ENCODE measurements around the gene IL1RAPL1. TPM values are rescaled to one million over a fixed set of nuclear protein-coding genes. Genes with fewer than 3 reads are reported as not detected.

The IL1RAPL1 gene
- total RNA-seq, 1 experiment from 2014 or later = 2.9 TPM

DNA sequence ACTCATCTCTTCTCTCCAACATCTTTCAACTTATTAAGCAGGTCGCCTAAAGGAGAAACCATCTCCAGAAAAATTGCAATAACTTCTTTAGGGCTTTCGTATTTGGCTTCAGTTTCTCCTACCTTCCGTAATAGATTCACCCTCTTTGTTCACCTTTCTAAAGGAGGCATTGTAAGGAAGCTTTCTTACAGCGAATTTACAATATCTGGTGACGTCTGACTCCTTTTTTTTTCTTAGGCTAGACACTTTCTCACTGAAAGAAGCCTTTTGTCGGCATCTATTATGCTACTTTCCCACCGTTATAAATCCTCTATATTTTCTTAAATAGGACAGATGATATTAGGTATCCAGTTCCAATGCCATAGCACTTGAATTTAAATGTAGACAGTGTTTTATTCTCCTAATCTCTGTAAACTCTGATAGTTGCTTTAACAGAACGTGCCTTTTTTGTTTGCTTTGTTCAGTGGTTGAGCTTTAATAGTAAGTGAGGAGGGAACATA, 302.4 kb downstream of the IL1RAPL1 start:
- Histone ChIP-seq H3K4me3 (ENCODE audit: insufficient read depth, low read depth, low read length) (no peak overlapping the region), H3K27me3 (ENCODE audit: control insufficient read depth, insufficient read depth, low read length) (no peaks in the 10 kb centered on the region)
- DNase-seq = no peak

DNA sequence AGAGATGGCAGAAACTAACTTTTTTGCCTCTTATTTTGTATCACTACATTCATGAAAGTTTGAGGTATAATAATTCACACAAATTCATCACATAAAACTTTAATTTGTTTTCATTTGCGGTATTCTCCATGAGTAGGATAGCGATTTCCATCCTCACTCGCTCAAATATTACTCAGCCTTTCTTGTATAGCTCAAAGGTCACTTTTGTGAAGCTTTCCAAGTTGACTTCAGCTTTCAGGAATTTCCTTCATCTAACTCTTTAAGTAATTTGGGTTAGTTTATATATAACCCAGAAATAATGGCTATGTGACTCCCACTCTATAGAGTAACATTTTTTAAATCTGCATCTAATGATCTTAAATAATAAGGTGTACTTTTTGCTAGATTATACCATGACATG, 314.4 kb downstream of the IL1RAPL1 start:
- Histone ChIP-seq H3K4me3 (ENCODE audit: insufficient read depth, low read depth, low read length) (no peak overlapping the region), H3K27me3 (ENCODE audit: control insufficient read depth, insufficient read depth, low read length) (no peaks in the 10 kb centered on the region), H3K36me3 (replicated peaks; ENCODE audit: control insufficient read depth, insufficient read depth, low read length) (no peaks in the 10 kb centered on the region)
- DNase-seq = no peak

More for the DNA sequence above, 302.4 kb downstream of the IL1RAPL1 start:
- H3K36me3 ChIP-seq (replicated peaks; ENCODE audit: control insufficient read depth, insufficient read depth, low read length) = no peaks in the 10 kb centered on the region

DNA sequence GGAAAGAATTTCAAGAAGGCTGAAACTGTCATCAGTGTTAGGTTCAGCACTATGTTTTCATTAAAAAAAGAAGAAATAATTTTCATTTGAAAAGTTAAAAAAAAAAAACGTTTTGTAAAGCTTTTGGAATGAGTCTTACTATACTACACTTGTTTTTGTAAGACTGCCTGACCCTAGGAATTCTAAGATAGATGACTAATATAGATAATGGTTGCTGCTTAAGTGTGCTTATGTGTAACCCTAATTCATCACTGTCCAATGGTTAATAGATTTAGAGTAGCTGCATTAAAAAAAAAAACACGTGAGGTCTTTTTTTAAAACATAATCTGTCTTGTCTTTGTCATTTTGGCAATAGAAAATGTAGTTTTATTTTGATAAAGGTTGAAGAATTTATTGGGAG, 323.2 kb downstream of the IL1RAPL1 start:
- no peaks in the 10 kb centered on the region for H3K27me3 ChIP-seq (ENCODE audit: control insufficient read depth, insufficient read depth, low read length)
- H3K36me3 ChIP-seq (replicated peaks; ENCODE audit: control insufficient read depth, insufficient read depth, low read length) = no peaks in the 10 kb centered on the region
- H3K4me3 ChIP-seq (ENCODE audit: insufficient read depth, low read depth, low read length) = no peak overlapping the region
- DNase-seq = no peak

DNA sequence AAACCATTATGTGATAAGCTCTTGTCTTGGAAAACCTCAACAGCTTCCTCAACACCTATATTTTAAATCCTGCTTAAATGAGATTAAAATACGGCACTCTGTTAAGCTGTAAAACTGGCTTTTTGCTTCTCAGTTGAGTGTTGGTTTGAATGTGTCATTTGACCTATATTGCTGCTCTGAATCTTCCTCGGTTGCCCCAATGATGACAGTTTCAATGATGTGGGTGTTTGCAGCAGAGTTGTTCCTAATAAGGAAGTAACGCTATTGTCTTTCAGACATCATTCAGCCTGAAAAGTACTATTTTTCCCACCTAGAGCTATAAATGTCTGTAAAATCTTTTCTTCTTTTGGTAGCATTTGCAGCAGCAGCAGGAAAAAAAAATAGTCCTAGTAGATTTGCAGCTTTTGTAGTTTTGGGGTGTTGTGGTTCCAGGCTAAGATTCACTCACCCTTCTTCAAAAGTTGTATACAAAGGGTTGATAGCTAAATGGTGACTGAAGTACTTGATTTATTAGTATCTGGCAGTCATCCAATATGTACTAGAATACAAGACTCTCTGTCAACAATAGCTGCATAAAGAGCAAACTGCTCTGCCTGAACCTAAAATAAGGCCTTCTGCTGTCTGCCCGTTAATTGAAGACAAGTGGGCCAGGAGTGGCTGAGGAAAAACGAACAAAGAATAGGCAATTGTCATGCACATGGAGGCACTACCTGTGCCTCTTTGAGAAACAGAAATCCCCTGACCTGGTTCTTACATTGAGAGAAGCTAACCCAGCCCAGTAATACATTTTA, 333.1 kb downstream of the IL1RAPL1 start:
- no peaks in the 10 kb centered on the region for H3K27me3 ChIP-seq (ENCODE audit: control insufficient read depth, insufficient read depth, low read length)
- H3K4me3 ChIP-seq (ENCODE audit: insufficient read depth, low read depth, low read length) = no peak overlapping the region
- H3K36me3 ChIP-seq (replicated peaks; ENCODE audit: control insufficient read depth, insufficient read depth, low read length) = no peaks in the 10 kb centered on the region
- DNase-seq = peak; percentile 10

- DNase-seq = no peak
- Histone ChIP-seq H3K27me3 (ENCODE audit: control insufficient read depth, insufficient read depth, low read length) (no peaks in the 10 kb centered on the region), H3K4me3 (ENCODE audit: insufficient read depth, low read depth, low read length) (no peak overlapping the region), H3K36me3 (replicated peaks; ENCODE audit: control insufficient read depth, insufficient read depth, low read length) (no peaks in the 10 kb centered on the region)
Measured at GRCh38 chrX:28922106-28922505, 334.9 kb downstream of the IL1RAPL1 start.

DNA sequence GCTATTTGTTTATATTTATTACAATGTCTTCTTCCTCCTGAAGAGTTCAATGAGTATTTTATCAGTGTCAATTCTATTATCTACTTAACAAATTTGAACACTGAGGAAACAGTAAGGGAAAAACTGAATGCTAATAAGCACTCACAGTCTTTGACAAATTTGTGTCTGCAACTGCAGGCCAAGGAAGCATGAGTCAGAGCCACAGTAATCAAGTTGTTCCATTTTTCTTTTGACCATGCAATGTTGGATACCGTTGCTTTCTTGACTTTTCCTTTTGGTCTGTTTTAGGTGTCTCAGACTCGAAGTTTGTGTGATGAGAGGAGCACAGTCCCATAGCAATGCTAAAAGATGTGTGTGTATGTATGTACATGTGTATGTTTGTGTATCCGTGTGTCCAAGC, 359.6 kb downstream of the IL1RAPL1 start:
- H3K27me3 ChIP-seq (ENCODE audit: control insufficient read depth, insufficient read depth, low read length) = no peaks in the 10 kb centered on the region
- no peak overlapping the region for H3K4me3 ChIP-seq (ENCODE audit: insufficient read depth, low read depth, low read length)
- no peak for DNase-seq
- no peaks in the 10 kb centered on the region for H3K36me3 ChIP-seq (replicated peaks; ENCODE audit: control insufficient read depth, insufficient read depth, low read length)

- no peak overlapping the region for H3K4me3 ChIP-seq (ENCODE audit: insufficient read depth, low read depth, low read length)
- H3K36me3 ChIP-seq (replicated peaks; ENCODE audit: control insufficient read depth, insufficient read depth, low read length) = no peaks in the 10 kb centered on the region
- DNase-seq = no peak
- H3K27me3 ChIP-seq (ENCODE audit: control insufficient read depth, insufficient read depth, low read length) = no peaks in the 10 kb centered on the region
Measured at GRCh38 chrX:28960063-28960462, 372.8 kb downstream of the IL1RAPL1 start.

DNA sequence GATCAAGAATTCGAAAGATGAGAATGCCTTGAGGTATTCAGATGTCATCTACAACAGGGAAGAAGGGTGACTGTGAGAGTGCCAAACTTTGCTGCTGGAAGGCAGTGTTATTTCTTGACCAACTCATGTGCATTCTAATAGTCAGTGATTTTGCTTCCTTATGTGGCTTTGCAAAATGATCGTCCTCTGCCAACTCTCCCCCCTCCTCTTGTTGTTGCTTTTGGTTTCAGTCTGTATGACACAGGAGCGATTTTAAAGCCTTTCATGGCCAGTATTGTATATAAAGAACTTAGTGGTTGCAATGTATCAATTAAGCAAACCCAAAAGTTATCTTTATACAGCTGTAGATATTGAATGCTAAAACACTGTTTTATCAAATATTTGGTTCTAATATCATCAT, 379.1 kb downstream of the IL1RAPL1 start:
- no peak for DNase-seq
- H3K4me3 ChIP-seq (ENCODE audit: insufficient read depth, low read depth, low read length) = no peak overlapping the region
- H3K36me3 ChIP-seq (replicated peaks; ENCODE audit: control insufficient read depth, insufficient read depth, low read length) = no peaks in the 10 kb centered on the region
- no peaks in the 10 kb centered on the region for H3K27me3 ChIP-seq (ENCODE audit: control insufficient read depth, insufficient read depth, low read length)

DNA sequence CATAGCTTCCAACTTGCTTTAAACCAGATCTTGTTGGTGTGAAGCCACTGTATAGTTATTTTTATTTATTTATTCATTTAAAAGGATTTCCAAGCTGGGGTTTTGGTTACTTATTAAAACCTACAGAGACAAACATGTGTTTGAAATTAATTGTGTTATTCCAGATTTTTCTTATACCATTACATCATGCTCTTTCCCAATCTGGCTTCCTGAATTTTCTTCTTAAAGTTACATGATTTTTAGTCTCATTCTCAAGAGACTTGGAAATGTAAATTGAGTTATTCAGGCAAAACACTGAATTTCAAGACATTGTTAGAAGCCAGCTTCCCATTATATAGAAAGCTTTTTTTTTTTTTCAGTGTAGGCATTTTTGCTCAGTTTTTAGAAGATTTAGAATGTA, 381.9 kb downstream of the IL1RAPL1 start:
- no peaks in the 10 kb centered on the region for H3K27me3 ChIP-seq (ENCODE audit: control insufficient read depth, insufficient read depth, low read length)
- H3K4me3 ChIP-seq (ENCODE audit: insufficient read depth, low read depth, low read length) = no peak overlapping the region
- H3K36me3 ChIP-seq (replicated peaks; ENCODE audit: control insufficient read depth, insufficient read depth, low read length) = no peaks in the 10 kb centered on the region
- no peak for DNase-seq

DNA sequence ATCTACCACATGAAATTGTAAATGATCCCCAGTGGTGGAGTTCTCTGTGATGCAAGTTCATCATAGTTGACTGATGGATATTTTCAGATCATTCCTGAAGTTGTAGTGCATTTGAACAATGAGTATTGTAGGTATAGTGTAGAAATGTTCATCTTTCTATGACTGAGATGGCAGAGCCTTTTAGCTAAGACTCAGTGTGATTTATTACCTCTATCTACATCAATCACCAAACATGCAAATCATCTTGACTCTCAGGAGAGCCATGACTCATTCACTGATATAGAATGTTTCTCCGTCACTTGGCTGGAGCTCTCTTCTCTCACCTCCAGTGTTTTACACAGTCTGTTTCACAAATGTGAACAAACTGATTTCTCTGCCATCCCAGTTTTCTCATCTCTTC, 392.6 kb downstream of the IL1RAPL1 start:
- DNase-seq = no peak
- Histone ChIP-seq H3K27me3 (ENCODE audit: control insufficient read depth, insufficient read depth, low read length) (no peaks in the 10 kb centered on the region), H3K4me3 (ENCODE audit: insufficient read depth, low read depth, low read length) (no peak overlapping the region), H3K36me3 (replicated peaks; ENCODE audit: control insufficient read depth, insufficient read depth, low read length) (no peaks in the 10 kb centered on the region)

- no peaks in the 10 kb centered on the region for H3K27me3 ChIP-seq (ENCODE audit: control insufficient read depth, insufficient read depth, low read length)
- DNase-seq = no peak
- H3K36me3 ChIP-seq (replicated peaks; ENCODE audit: control insufficient read depth, insufficient read depth, low read length) = no peaks in the 10 kb centered on the region
- H3K4me3 ChIP-seq (ENCODE audit: insufficient read depth, low read depth, low read length) = no peak overlapping the region
Measured at GRCh38 chrX:28981952-28982351, 394.7 kb downstream of the IL1RAPL1 start.

DNA sequence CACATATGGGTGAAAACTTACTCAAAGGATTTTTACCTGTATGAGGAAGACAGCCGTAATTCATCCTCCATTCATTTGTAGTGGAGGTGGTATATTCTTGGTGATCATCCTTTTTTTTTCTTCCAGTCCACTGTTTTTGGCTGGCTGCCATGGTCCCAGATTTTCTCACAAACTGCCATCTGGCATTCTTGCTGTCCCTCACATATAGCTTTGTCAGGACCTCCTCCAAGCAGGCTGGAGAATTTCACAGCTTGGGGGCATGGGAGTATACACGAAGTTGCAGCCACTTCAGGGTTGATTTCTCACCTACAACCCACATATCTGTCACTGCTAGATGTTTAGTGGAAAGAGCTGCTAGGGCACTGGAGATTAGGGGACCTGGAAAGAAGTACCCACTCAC, 401.0 kb downstream of the IL1RAPL1 start:
- H3K4me3 ChIP-seq (ENCODE audit: insufficient read depth, low read depth, low read length) = no peak overlapping the region
- DNase-seq = no peak
- H3K27me3 ChIP-seq (ENCODE audit: control insufficient read depth, insufficient read depth, low read length) = no peaks in the 10 kb centered on the region
- H3K36me3 ChIP-seq (replicated peaks; ENCODE audit: control insufficient read depth, insufficient read depth, low read length) = no peaks in the 10 kb centered on the region

DNA sequence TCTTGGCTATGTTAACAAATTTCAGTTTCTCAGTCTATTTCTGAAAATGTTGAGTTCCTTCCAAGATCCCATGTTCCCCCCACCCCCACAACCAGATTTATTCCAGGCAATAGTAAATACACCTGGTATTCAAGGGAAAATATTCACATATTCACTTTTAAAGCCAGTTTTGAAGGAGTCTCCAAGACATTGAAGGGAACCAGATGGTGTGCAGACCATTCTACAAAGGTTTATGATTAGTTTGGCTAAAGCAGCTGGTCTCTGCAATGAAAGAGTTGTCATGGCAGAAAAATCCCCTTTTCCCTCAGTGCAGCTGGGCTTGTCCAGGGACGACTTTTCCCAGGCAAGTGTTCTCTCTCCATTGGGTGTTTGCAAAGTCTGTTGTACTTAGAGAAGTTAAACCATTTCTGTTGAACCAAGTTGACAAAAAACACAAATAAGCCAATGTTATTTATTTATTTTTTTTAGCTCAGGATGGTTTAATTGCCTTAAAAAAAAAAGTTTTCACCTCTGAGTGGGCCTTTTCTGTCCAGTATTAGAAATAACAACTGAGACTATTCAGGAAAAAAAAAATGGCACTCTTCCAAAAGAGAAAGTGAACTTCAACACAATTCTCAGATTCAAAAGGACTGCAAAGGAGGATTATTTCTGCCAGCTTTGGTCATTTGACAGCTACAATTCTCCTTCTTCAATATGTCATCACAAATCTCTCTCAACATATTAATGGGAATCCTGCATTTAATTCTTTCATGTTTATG, 410.6 kb downstream of the IL1RAPL1 start:
- DNase-seq = no peak
- Histone ChIP-seq H3K36me3 (replicated peaks; ENCODE audit: control insufficient read depth, insufficient read depth, low read length) (no peaks in the 10 kb centered on the region), H3K27me3 (ENCODE audit: control insufficient read depth, insufficient read depth, low read length) (no peaks in the 10 kb centered on the region), H3K4me3 (ENCODE audit: insufficient read depth, low read depth, low read length) (no peak overlapping the region)

GRCh38 chrX:28998609-28999135, 411.4 kb downstream of the IL1RAPL1 start:
- Histone ChIP-seq H3K36me3 (replicated peaks; ENCODE audit: control insufficient read depth, insufficient read depth, low read length) (no peaks in the 10 kb centered on the region), H3K4me3 (ENCODE audit: insufficient read depth, low read depth, low read length) (no peak overlapping the region), H3K27me3 (ENCODE audit: control insufficient read depth, insufficient read depth, low read length) (no peaks in the 10 kb centered on the region)
- DNase-seq = no peak

GRCh38 chrX:29012867-29013266, 425.6 kb downstream of the IL1RAPL1 start:
- Histone ChIP-seq H3K4me3 (ENCODE audit: insufficient read depth, low read depth, low read length) (no peak overlapping the region), H3K36me3 (replicated peaks; ENCODE audit: control insufficient read depth, insufficient read depth, low read length) (no peaks in the 10 kb centered on the region), H3K27me3 (ENCODE audit: control insufficient read depth, insufficient read depth, low read length) (no peaks in the 10 kb centered on the region)
- no peak for DNase-seq
